Tibial nerve (tissue), 4 donors: ENCODE results near the gene ZC2HC1C. TPM values are rescaled to one million over a fixed set of nuclear protein-coding genes. Genes with fewer than 3 reads are reported as not detected.

ENCODE experiments used
- DNase-seq, 2 donors: peaks; one replicate each; pipeline ENCODE4 v3.0.0-alpha.2; 2019; ENCODE audit warnings: low spot score in 2 of 2
- H3K27ac ChIP-seq, 4 donors: fragments of 200-600 bp; sonication (generic) in 3 of 4; one replicate each; pipeline ENCODE4 v1.5.1; 2017 to 2019; ENCODE audit warnings: mild to moderate bottlenecking in 1 of 4
- H3K27me3 ChIP-seq, 2 donors: fragments of 200-600 bp; sonication (generic) in 1 of 2; one replicate each; pipeline versions ENCODE4 v1.5.1 to v1.6.0; 2017 to 2019
- H3K36me3 ChIP-seq, 3 donors: fragments of 200-600 bp; sonication (generic); one replicate each; pipeline ENCODE4 v1.5.1; 2018 to 2019
- H3K4me1 ChIP-seq, 4 donors: fragments of 200-600 bp; sonication (generic) in 3 of 4; one replicate each; pipeline ENCODE4 v1.5.1; 2017 to 2019
- H3K4me3 ChIP-seq, 4 donors: fragments of 200-600 bp; sonication (generic) in 3 of 4; one replicate each; pipeline ENCODE4 v1.5.1; 2017 to 2019; ENCODE audit warnings: mild to moderate bottlenecking in 1 of 4, moderate library complexity in 1 of 4
- H3K9me3 ChIP-seq, 4 donors: fragments of 200-600 bp; sonication (generic) in 3 of 4; one replicate each; pipeline ENCODE4 v1.5.1; 2017 to 2019
- EP300 ChIP-seq, 2 donors: sonication (generic); formaldehyde crosslinking; IDR thresholded peaks; one replicate each; pipeline ENCODE4 v1.6.1; 2017; ENCODE audit warnings: antibody characterized with exemption in 2 of 2, mild to moderate bottlenecking in 1 of 2
- POLR2A ChIP-seq, 2 donors: fragments of 450-650 bp; IDR thresholded peaks; one replicate each; pipeline ENCODE4 v1.6.1; 2017; ENCODE audit warnings: antibody characterized with exemption in 2 of 2, mild to moderate bottlenecking in 2 of 2, moderate library complexity in 2 of 2
- WGBS, 2 donors: methylation state at CpG; one replicate each; pipeline ENCODE4 v1.1.5; 2018; 5-methylcytosine and 5-hydroxymethylcytosine counted together
- total RNA-seq, 4 donors: library from RNA; depleted of rRNA; stranded (reverse); fragments of >200 nt; gene quantifications; one replicate each; pipeline ENCODE4 v1.1.0, GENCODE V29; 2016
- TF ChIP-seq, protein P1 (sequence below), 5 experiments: fragments of 200-600 bp in 3 of 5; fragments of 450-650 bp in 2 of 5; sonication (generic) in 3 of 5; IDR thresholded peaks; one replicate each; pipeline ENCODE4 v1.5.1; 2016 to 2019; ENCODE audit warnings: antibody characterized with exemption in 5 of 5, mild to moderate bottlenecking in 3 of 5, moderate library complexity in 2 of 5

ZC2HC1C gene
- total RNA-seq, 4 donors from 2014 or later: 0.78 to 3.1 (median 1.2) TPM

GRCh38 chr14:75083271-75083670 is 13.8 kb downstream of the ZC2HC1C start:
- WGBS, 2 donors: 83% methylated on average over 1 of the region's 1 CpG
- peaks cover 3 to 71% (median 15%) of the 10 kb centered on the region in 3 donors for H3K36me3 ChIP-seq
- no peak overlapping the region for H3K27ac ChIP-seq
- H3K9me3 ChIP-seq: no peaks in the 10 kb centered on the region
- DNase-seq: no peak
- H3K4me1 ChIP-seq: peaks cover 0 to 17% (median 2%) of the 10 kb centered on the region in 4 donors
- H3K4me3 ChIP-seq: no peak overlapping the region
- TF ChIP-seq POLR2A (IDR thresholded peaks at IDR 0.05) (no peak), EP300 (IDR thresholded peaks at IDR 0.05) (no peak)
- TF ChIP-seq, protein P1, sequence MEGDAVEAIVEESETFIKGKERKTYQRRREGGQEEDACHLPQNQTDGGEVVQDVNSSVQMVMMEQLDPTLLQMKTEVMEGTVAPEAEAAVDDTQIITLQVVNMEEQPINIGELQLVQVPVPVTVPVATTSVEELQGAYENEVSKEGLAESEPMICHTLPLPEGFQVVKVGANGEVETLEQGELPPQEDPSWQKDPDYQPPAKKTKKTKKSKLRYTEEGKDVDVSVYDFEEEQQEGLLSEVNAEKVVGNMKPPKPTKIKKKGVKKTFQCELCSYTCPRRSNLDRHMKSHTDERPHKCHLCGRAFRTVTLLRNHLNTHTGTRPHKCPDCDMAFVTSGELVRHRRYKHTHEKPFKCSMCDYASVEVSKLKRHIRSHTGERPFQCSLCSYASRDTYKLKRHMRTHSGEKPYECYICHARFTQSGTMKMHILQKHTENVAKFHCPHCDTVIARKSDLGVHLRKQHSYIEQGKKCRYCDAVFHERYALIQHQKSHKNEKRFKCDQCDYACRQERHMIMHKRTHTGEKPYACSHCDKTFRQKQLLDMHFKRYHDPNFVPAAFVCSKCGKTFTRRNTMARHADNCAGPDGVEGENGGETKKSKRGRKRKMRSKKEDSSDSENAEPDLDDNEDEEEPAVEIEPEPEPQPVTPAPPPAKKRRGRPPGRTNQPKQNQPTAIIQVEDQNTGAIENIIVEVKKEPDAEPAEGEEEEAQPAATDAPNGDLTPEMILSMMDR (IDR thresholded peaks at IDR 0.05): no peak
- H3K27me3 ChIP-seq: no peaks in the 10 kb centered on the region

GRCh38 chr14:75084513-75084912 is 15.1 kb downstream of the ZC2HC1C start:
- WGBS, 2 donors: 63 to 70% methylated on average over 5 of the region's 5 CpGs
- Histone ChIP-seq H3K27me3 (no peaks in the 10 kb centered on the region), H3K27ac (no peak overlapping the region), H3K9me3 (no peaks in the 10 kb centered on the region), H3K4me3 (no peak overlapping the region), H3K36me3 (peaks cover 3 to 83% (median 16%) of the 10 kb centered on the region in 3 donors), H3K4me1 (peaks cover 0 to 17% (median 2%) of the 10 kb centered on the region in 4 donors)
- TF ChIP-seq, protein P1 (IDR thresholded peaks at IDR 0.05): peak in 1 of 5 experiments; percentile 19
- TF ChIP-seq EP300 (IDR thresholded peaks at IDR 0.05): no peak
- DNase-seq: no peak

- no peak for TF ChIP-seq POLR2A (IDR thresholded peaks at IDR 0.05)
- no peak for TF ChIP-seq EP300 (IDR thresholded peaks at IDR 0.05)
- TF ChIP-seq, protein P1 (IDR thresholded peaks at IDR 0.05): no peak
- no peak overlapping the region for H3K27ac ChIP-seq
- H3K4me1 ChIP-seq: no peaks in the 10 kb centered on the region
- H3K27me3 ChIP-seq: no peaks in the 10 kb centered on the region
- no peaks in the 10 kb centered on the region for H3K9me3 ChIP-seq
- 71 to 80% methylated on average over 2 of the region's 2 CpGs for WGBS, 2 donors
- H3K36me3 ChIP-seq: peaks cover 3 to 100% (median 16%) of the 10 kb centered on the region in 3 donors
- DNase-seq: no peak
- no peak overlapping the region for H3K4me3 ChIP-seq
Observed at GRCh38 chr14:75088153-75088552, 18.7 kb downstream of the ZC2HC1C start.

DNA sequence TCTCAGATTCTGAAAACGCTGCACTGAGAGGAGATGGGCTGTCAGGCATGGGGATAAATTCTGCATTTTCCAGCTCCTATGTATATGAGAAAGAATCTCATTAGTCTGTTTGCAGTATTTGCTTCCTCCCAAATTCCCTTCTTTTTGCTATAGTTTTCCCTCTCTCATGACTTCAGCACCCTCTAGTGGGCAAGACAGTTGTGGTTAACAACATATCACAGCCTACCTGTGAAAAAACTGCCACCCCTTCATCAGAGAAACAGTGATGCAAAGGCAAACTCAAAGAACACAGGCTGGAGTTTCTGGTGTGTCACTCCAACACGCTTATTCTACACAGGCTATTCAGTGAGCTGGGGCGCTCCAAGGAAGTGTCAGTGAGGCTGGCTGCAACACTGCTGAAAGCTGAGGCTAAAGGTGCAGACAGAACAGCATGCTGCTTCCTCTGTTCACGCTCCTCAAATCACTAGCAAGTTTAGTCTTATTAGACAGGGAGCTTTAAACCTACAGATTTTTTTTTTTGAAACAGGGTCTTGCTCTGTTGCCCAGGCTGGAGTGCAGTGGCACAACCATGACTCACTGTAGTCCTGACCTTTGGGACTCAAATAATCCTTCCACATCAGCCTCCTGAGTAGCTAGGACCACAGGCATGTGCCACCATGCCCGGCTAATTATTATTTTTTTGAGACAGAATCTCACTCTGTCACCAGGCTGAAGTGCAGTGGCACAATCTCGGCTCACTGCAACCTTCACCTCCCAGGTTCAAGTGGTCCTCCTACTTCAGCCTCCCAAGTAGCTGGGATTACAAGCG is 19.3 kb downstream of the ZC2HC1C start:
- Histone ChIP-seq H3K9me3 (no peaks in the 10 kb centered on the region), H3K4me3 (no peak overlapping the region), H3K4me1 (no peaks in the 10 kb centered on the region), H3K27me3 (no peaks in the 10 kb centered on the region), H3K27ac (no peak overlapping the region), H3K36me3 (peaks cover 6 to 100% (median 16%) of the 10 kb centered on the region in 3 donors)
- peak in 1 of 2 donors; percentile 9 for TF ChIP-seq EP300 (IDR thresholded peaks at IDR 0.05)
- TF ChIP-seq POLR2A (IDR thresholded peaks at IDR 0.05): no peak
- TF ChIP-seq, protein P1 (IDR thresholded peaks at IDR 0.05): peak; percentile 52 to 83 (median 67)
- WGBS, 2 donors: 60 to 71% methylated on average over 7 of the region's 7 CpGs
- peak in 1 of 2 donors; percentile 92 for DNase-seq

DNA sequence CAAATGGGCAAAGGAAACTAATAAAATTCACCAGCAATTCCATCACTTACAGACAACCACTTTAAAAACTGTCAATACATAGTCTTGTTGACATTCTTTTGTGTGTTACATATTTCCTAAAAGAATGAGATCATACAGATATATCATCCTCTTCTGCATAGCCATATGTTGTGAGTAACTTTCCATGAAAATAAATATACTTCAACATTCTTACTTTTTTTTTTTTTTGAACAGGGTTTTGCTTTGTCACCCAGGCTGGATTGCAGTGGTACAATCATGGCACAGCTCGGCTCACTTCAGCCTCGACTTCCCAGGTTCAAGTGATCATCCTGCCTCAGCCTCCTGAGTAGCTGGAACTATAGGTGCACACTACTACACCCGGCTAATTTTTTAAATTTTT is 20.9 kb downstream of the ZC2HC1C start:
- TF ChIP-seq POLR2A (IDR thresholded peaks at IDR 0.05) (no peak), EP300 (IDR thresholded peaks at IDR 0.05) (no peak)
- TF ChIP-seq, protein P1 (IDR thresholded peaks at IDR 0.05): no peak
- H3K4me3 ChIP-seq: no peak overlapping the region
- no peaks in the 10 kb centered on the region for H3K4me1 ChIP-seq
- WGBS, 2 donors: 87 to 96% methylated on average over 3 of the region's 3 CpGs
- DNase-seq: no peak
- no peaks in the 10 kb centered on the region for H3K9me3 ChIP-seq
- no peak overlapping the region for H3K27ac ChIP-seq
- no peaks in the 10 kb centered on the region for H3K27me3 ChIP-seq
- H3K36me3 ChIP-seq: peaks cover 6 to 100% (median 16%) of the 10 kb centered on the region in 3 donors
